H9 (cell line): ENCODE measurements around the gene CDH20. TPM values are rescaled to one million over a fixed set of nuclear protein-coding genes. Genes with fewer than 3 reads are reported as not detected.

Source experiments
- DNase-seq: peaks from one replicate; pipeline ENCODE4 v3.0.0-alpha.2; 2017
- H2AFZ ChIP-seq: one replicate; pipeline ENCODE4 v1.6.1; 2013; ENCODE audit warnings: mild to moderate bottlenecking, low read length, control low read depth, moderate library complexity
- H2AK5ac ChIP-seq: 2 replicates; pipeline ENCODE4 v1.6.1; 2013; ENCODE audit warnings: low read length, control low read depth, mixed read lengths; ENCODE audit not compliant: insufficient read length
- H2BK120ac ChIP-seq: one replicate; pipeline ENCODE4 v1.6.1; 2013; ENCODE audit warnings: low read depth, mild to moderate bottlenecking, low read length, control low read depth, inconsistent platforms; ENCODE audit not compliant: poor library complexity, severe bottlenecking
- H2BK12ac ChIP-seq: 2 replicates; pipeline ENCODE4 v1.6.1; 2013; ENCODE audit warnings: low read length, control low read depth, mixed read lengths, low read depth; ENCODE audit not compliant: insufficient read length
- H2BK15ac ChIP-seq: 2 replicates; pipeline ENCODE4 v1.6.1; 2013; ENCODE audit warnings: low read depth, low read length, control low read depth
- H2BK20ac ChIP-seq: one replicate; pipeline ENCODE4 v1.6.1; 2013; ENCODE audit warnings: low read depth, mild to moderate bottlenecking, low read length, control low read depth, inconsistent platforms; ENCODE audit not compliant: poor library complexity, severe bottlenecking
- H2BK5ac ChIP-seq: 2 replicates; pipeline ENCODE4 v1.6.1; 2013; ENCODE audit warnings: low read length, control low read depth, mixed read lengths; ENCODE audit not compliant: insufficient read length
- H3K14ac ChIP-seq: 2 replicates; pipeline ENCODE4 v1.6.1; 2013; ENCODE audit warnings: low read length, control low read depth; ENCODE audit not compliant: insufficient read depth
- H3K18ac ChIP-seq: 2 replicates; pipeline ENCODE4 v1.6.1; 2013; ENCODE audit warnings: low read depth, mild to moderate bottlenecking, mixed read lengths, low read length, control low read depth; ENCODE audit not compliant: insufficient read length
- H3K23ac ChIP-seq: 2 replicates; pipeline ENCODE4 v1.6.1; 2013; ENCODE audit warnings: low read length, control low read depth, mixed read lengths, low read depth; ENCODE audit not compliant: insufficient read length
- H3K23me2 ChIP-seq: 2 replicates; pipeline ENCODE4 v1.6.1; 2013; ENCODE audit warnings: low read depth, mild to moderate bottlenecking, mixed read lengths, low read length, control low read depth; ENCODE audit not compliant: insufficient read length, poor library complexity, severe bottlenecking
- H3K27ac ChIP-seq: 2 replicates; pipeline ENCODE4 v1.5.1; 2013; ENCODE audit warnings: low read length, control low read depth, mixed read lengths, low read depth; ENCODE audit not compliant: insufficient read length
- H3K27me3 ChIP-seq: 2 replicates; pipeline ENCODE4 v1.6.1; 2013; ENCODE audit warnings: low read length, control low read depth, inconsistent platforms; ENCODE audit not compliant: insufficient read depth
- H3K4ac ChIP-seq: 2 replicates; pipeline ENCODE4 v1.6.1; 2013; ENCODE audit warnings: low read depth, mild to moderate bottlenecking, control low read depth, inconsistent platforms, low read length, moderate library complexity
- H3K4me1 ChIP-seq: 2 replicates; pipeline ENCODE4 v1.6.1; 2013; ENCODE audit warnings: low read length, control low read depth, inconsistent platforms; ENCODE audit not compliant: insufficient read depth
- H3K4me2 ChIP-seq: 2 replicates; pipeline ENCODE4 v1.6.1; 2013; ENCODE audit warnings: low read length, control low read depth, mixed read lengths; ENCODE audit not compliant: insufficient read length, insufficient read depth
- H3K56ac ChIP-seq: 2 replicates; pipeline ENCODE4 v1.6.1; 2013; ENCODE audit warnings: low read depth, mild to moderate bottlenecking, mixed read lengths, low read length, control low read depth; ENCODE audit not compliant: insufficient read length
- H3K79me1 ChIP-seq: 2 replicates; pipeline ENCODE4 v1.6.1; 2013; ENCODE audit warnings: low read depth, mild to moderate bottlenecking, moderate library complexity, low read length, control low read depth, inconsistent platforms; ENCODE audit not compliant: insufficient read depth, poor library complexity, severe bottlenecking
- H3K79me2 ChIP-seq: 2 replicates; pipeline ENCODE4 v1.6.1; 2013; ENCODE audit warnings: low read length, control low read depth, inconsistent platforms; ENCODE audit not compliant: insufficient read depth
- H3K9ac ChIP-seq: 2 replicates; pipeline ENCODE4 v1.6.1; 2013; ENCODE audit warnings: low read length, control low read depth, mixed read lengths; ENCODE audit not compliant: insufficient read length; ENCODE audit errors: extremely low read depth
- H3K9me3 ChIP-seq: one replicate; pipeline ENCODE4 v1.6.1; 2013; ENCODE audit warnings: low read depth, low read length, inconsistent platforms; ENCODE audit not compliant: control insufficient read depth
- H3T11ph ChIP-seq: one replicate; pipeline ENCODE4 v1.6.1; 2013; ENCODE audit warnings: mild to moderate bottlenecking, low read length, control low read depth, inconsistent platforms
- H4K20me1 ChIP-seq: one replicate; pipeline ENCODE4 v1.6.1; 2013; ENCODE audit not compliant: control insufficient read depth, insufficient read length, insufficient read depth
- H4K5ac ChIP-seq: 2 replicates; pipeline ENCODE4 v1.6.1; 2013; ENCODE audit warnings: low read depth, mild to moderate bottlenecking, mixed read lengths, low read length, control low read depth; ENCODE audit not compliant: insufficient read length
- H4K8ac ChIP-seq: replicated peaks from 2 replicates; pipeline ENCODE4 v1.6.1; 2013; ENCODE audit warnings: low read length, control low read depth, mixed read lengths, low read depth; ENCODE audit not compliant: insufficient read length
- H4K91ac ChIP-seq: 2 replicates; pipeline ENCODE4 v1.6.1; 2013; ENCODE audit warnings: low read depth, mild to moderate bottlenecking, moderate library complexity, mixed read lengths, low read length, control low read depth; ENCODE audit not compliant: insufficient read length
- H3K27ac Mint-ChIP-seq, 3 experiments: 2 replicates in 2 of 3; 3 replicates in 1 of 3; pipeline ENCODE4 v1.8.0; 2020 to 2021; ENCODE audit warnings: mixed read lengths in 3 of 3, mild to moderate bottlenecking in 1 of 3, moderate library complexity in 1 of 3
- H3K27me3 Mint-ChIP-seq: 2 replicates; pipeline ENCODE4 v1.8.0; 2021; ENCODE audit warnings: low read depth, mild to moderate bottlenecking, moderate library complexity, mixed read lengths
- H3K36me3 Mint-ChIP-seq, 3 experiments: 2 replicates in 2 of 3; 3 replicates in 1 of 3; pipeline ENCODE4 v1.8.0; 2020 to 2021; ENCODE audit warnings: low read depth in 3 of 3, mixed read lengths in 3 of 3; ENCODE audit not compliant: insufficient read depth in 1 of 3
- H3K4me1 Mint-ChIP-seq, 2 experiments: 2 replicates each; pipeline ENCODE4 v1.8.0; 2020; ENCODE audit warnings: mixed read lengths in 2 of 2
- H3K4me3 Mint-ChIP-seq, 2 experiments: 2 replicates in 1 of 2; 3 replicates in 1 of 2; pipeline ENCODE4 v1.8.0; 2020 to 2021; ENCODE audit warnings: mild to moderate bottlenecking in 2 of 2, mixed read lengths in 2 of 2, moderate library complexity in 1 of 2
- H3K9me3 Mint-ChIP-seq, 2 experiments: 2 replicates in 1 of 2; 3 replicates in 1 of 2; pipeline ENCODE4 v1.8.0; 2020; ENCODE audit warnings: mild to moderate bottlenecking in 2 of 2, mixed read lengths in 2 of 2, moderate library complexity in 1 of 2
- CTCF ChIP-seq: fragments of 200-600 bp; sonication (generic); conservative IDR thresholded peaks from 3 replicates; pipeline ENCODE4 v1.8.0; 2021; ENCODE audit warnings: antibody characterized with exemption, mild to moderate bottlenecking
- total RNA-seq: library from RNA; stranded (reverse); gene quantifications from 2 replicates; pipeline ENCODE4 v1.2.1, GENCODE V29; 2021

The CDH20 gene
- total RNA-seq, 1 experiment from 2014 or later = not detected

DNA sequence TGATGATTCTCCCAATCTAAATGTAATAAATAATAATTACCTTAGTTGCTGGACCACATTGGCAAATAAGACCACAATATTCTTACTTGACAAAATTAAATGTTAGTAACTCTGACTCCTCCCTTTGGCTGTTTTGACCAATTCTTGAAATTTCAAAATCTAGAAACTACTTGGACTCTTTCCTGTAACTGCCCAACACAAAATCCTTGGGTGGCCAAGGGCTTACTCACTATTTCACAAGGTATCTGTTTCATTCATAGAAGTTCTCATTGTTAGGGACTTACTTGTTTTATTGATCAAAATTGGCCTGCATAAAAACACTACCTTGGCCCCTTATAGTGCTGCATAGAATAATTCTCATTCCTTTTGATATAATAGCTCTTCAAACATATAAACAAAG, 19.4 kb downstream of the CDH20 start:
- no peaks in the 10 kb centered on the region for H3K27me3 ChIP-seq
- H3K9me3 Mint-ChIP-seq = no peaks in the 10 kb centered on the region
- H4K20me1 ChIP-seq = no peaks in the 10 kb centered on the region
- H3K4me1 ChIP-seq = no peaks in the 10 kb centered on the region
- H3K27me3 Mint-ChIP-seq = no peaks in the 10 kb centered on the region; the same call in 1 of the 2 replicates
- H3K4me3 Mint-ChIP-seq = no peak overlapping the region
- H3K18ac ChIP-seq = no peak overlapping the region
- no peak overlapping the region for H2BK5ac ChIP-seq
- H3K4me2 ChIP-seq = no peak overlapping the region
- H3K79me1 ChIP-seq = no peaks in the 10 kb centered on the region
- H3T11ph ChIP-seq = no peak overlapping the region
- H3K14ac ChIP-seq = no peak overlapping the region
- H2BK15ac ChIP-seq = no peak overlapping the region
- H3K23ac ChIP-seq = no peak overlapping the region
- peaks cover 7 to 8% of the 10 kb centered on the region in 2 experiments for H3K4me1 Mint-ChIP-seq
- H3K56ac ChIP-seq = no peak overlapping the region
- TF ChIP-seq CTCF = no peak
- H3K27ac Mint-ChIP-seq = no peak overlapping the region
- no peak overlapping the region for H2BK12ac ChIP-seq
- H2BK20ac ChIP-seq = no peak overlapping the region
- no peak overlapping the region for H2AK5ac ChIP-seq
- DNase-seq = no peak
- H3K23me2 ChIP-seq = no peaks in the 10 kb centered on the region
- no peak overlapping the region for H3K9ac ChIP-seq
- H3K9me3 ChIP-seq = no peaks in the 10 kb centered on the region
- H3K36me3 Mint-ChIP-seq = no peaks in the 10 kb centered on the region
- H4K91ac ChIP-seq = no peak overlapping the region
- H3K4ac ChIP-seq = no peak overlapping the region
- H4K5ac ChIP-seq = no peak overlapping the region
- no peak overlapping the region for H4K8ac ChIP-seq
- no peak overlapping the region for H3K27ac ChIP-seq
- H2BK120ac ChIP-seq = no peak overlapping the region
- H2AFZ ChIP-seq = no peak overlapping the region
- no peaks in the 10 kb centered on the region for H3K79me2 ChIP-seq
